GM06990 (cell line): ENCODE results near the gene TXLNG.
"Not testable (repeated sequence)": the region's sequence is repeated elsewhere in the genome, so short reads cannot be mapped to it uniquely, and the experiment has no call there.

Source experiments
- DNase-seq: peaks from one replicate; pipeline ENCODE4 v3.0.0-alpha.2; 2011; ENCODE audit not compliant: insufficient read length; ENCODE audit errors: extremely low read depth
- H3K27me3 ChIP-seq: replicated peaks from 2 replicates; pipeline ENCODE4 v1.6.0; 2011; ENCODE audit warnings: low read length; ENCODE audit not compliant: control insufficient read depth, insufficient read depth
- H3K36me3 ChIP-seq: 2 replicates; pipeline ENCODE4 v1.5.1; 2011; ENCODE audit warnings: low read length; ENCODE audit not compliant: control insufficient read depth, insufficient read depth
- H3K4me3 ChIP-seq: replicated peaks from 2 replicates; pipeline ENCODE4 v1.5.1; 2011; ENCODE audit warnings: low read depth, mild to moderate bottlenecking, control low read depth, low read length
- CTCF ChIP-seq: IDR thresholded peaks from 2 replicates; pipeline ENCODE4 v1.5.1; 2011; ENCODE audit warnings: low read length, control low read depth, mild to moderate bottlenecking, inconsistent platforms; ENCODE audit not compliant: insufficient read depth, poor library complexity, severe bottlenecking

The TXLNG gene

GRCh38 chrX:16745659-16746058 is 40.6 kb upstream of the TXLNG start:
- Histone ChIP-seq H3K36me3 (peaks cover 18% of the 10 kb centered on the region), H3K4me3 (no peak overlapping the region), H3K27me3 (no peaks in the 10 kb centered on the region)
- no peak for TF ChIP-seq CTCF
- DNase-seq: no peak

DNA sequence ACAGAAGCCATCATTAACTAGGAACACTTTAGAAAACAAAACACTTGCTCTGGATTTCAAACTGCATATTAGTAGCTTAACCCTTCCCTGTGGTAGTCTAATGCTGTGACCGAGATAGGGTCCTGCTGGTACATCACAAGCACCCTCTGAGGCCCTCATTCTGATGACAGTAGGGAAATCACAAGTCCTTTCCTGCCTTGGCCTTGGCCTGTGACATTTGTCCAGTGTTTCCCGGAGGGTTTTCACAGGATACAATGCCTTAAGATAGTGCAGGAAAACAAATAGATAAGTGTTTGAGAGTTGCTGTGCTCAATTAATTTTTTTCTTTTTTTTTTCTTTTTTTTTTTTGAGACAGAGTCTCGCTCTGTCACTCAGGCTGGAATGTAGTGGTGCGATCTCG is 37.8 kb upstream of the TXLNG start:
- no peak for DNase-seq
- Histone ChIP-seq H3K36me3 (peaks cover 18% of the 10 kb centered on the region), H3K27me3 (no peaks in the 10 kb centered on the region), H3K4me3 (no peak overlapping the region)
- TF ChIP-seq CTCF: no peak

GRCh38 chrX:16750136-16750535 is 36.1 kb upstream of the TXLNG start:
- Histone ChIP-seq H3K4me3 (no peak overlapping the region), H3K27me3 (no peaks in the 10 kb centered on the region), H3K36me3 (peaks cover 10% of the 10 kb centered on the region)
- no peak for TF ChIP-seq CTCF
- DNase-seq: no peak

DNA sequence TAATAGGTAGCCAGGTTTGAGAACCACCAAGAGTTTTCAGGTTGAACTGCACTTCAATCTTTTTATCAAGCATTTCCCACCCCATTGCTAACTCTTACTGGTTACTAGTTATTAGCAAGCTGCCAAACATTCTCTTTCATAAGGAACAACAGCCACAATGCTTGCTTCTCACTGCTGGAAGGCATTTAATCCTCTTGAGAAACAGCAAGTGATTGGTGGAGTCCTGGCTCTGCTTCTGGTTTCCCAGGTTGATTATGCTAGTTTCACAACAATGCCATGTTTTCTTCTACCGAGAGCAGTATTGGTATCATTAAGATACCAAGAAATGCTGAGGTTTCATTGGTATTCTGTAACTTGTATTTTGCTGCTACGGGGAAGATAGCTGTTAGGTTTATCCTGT is 32.2 kb upstream of the TXLNG start:
- peaks cover 6% of the 10 kb centered on the region for H3K36me3 ChIP-seq
- H3K4me3 ChIP-seq: no peak overlapping the region
- TF ChIP-seq CTCF: no peak
- no peaks in the 10 kb centered on the region for H3K27me3 ChIP-seq
- no peak for DNase-seq

GRCh38 chrX:16756724-16757123 is 29.5 kb upstream of the TXLNG start:
- DNase-seq: no peak

DNA sequence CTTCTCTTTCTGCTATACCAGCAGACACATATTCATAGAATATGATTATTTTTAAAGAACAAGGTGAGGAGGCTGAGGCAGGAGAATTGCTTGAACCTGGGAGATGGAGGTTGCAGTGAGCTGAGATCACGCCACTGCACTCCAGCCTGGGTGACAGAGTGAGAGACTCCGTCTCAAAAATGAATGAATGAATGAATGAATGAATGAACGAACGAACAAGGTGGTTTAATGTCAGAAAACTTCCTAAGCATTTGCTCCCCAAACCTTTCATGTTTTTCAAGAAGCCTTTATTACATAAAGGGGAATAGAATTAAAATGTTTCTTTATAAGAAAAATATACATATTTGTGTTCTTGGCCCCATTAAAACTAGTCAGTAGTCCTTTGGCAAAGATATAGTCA is 24.8 kb upstream of the TXLNG start:
- not testable (repeated sequence) for DNase-seq, H3K4me3 ChIP-seq

More at GRCh38 chrX:16756724-16757123, 29.5 kb upstream of the TXLNG start:
- no peak for TF ChIP-seq CTCF
- H3K27me3 ChIP-seq: no peaks in the 10 kb centered on the region
- peaks cover 4% of the 10 kb centered on the region for H3K36me3 ChIP-seq
- no peak overlapping the region for H3K4me3 ChIP-seq

More for the DNA sequence above, 24.8 kb upstream of the TXLNG start:
- H3K27me3 ChIP-seq, H3K36me3 ChIP-seq: not testable (repeated sequence)
